ENCODE measurements around the gene BCDIN3D. TPM values are rescaled to one million over a fixed set of nuclear protein-coding genes. Genes with fewer than 3 reads are reported as not detected.

BCDIN3D gene
- total RNA-seq, 1 experiment from 2014 or later: 6.2 TPM

DNA sequence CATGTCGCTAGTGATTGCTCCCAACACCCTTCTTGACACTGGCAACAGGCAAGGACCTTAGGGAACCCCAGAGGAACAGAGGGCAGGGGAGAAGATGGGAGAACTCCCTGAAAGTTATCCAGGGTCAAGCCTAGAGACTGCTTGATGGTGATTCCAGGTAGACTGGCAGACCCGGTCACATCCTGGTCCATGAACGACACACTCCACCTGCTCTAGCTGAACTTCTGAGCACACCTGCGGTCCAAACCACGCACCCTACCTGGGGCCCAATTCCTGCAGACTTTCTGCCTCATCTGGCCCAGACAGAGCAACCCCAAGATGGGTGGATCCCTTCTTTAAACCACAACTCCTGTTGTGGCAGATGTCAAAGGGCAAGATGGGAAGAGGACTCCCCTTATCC, 48.9 kb downstream of the BCDIN3D start:
- H3K27me3 Mint-ChIP-seq (ENCODE audit: insufficient read depth, unreplicated experiment): no peaks in the 10 kb centered on the region
- intact Hi-C loops (cut with micrococcal nuclease): no loop called here
- peaks cover 8% of the 10 kb centered on the region for H3K36me3 Mint-ChIP-seq (ENCODE audit: insufficient read depth, unreplicated experiment)
- no TSS peak for BruUV-seq (replicated peaks)
- H3K4me3 Mint-ChIP-seq (ENCODE audit: unreplicated experiment): no peak overlapping the region
- H3K9me3 Mint-ChIP-seq (ENCODE audit: unreplicated experiment): no peaks in the 10 kb centered on the region
- ChIA-PET CTCF (no interaction called here), POLR2A (no interaction called here)
- TF ChIP-seq, protein P1, sequence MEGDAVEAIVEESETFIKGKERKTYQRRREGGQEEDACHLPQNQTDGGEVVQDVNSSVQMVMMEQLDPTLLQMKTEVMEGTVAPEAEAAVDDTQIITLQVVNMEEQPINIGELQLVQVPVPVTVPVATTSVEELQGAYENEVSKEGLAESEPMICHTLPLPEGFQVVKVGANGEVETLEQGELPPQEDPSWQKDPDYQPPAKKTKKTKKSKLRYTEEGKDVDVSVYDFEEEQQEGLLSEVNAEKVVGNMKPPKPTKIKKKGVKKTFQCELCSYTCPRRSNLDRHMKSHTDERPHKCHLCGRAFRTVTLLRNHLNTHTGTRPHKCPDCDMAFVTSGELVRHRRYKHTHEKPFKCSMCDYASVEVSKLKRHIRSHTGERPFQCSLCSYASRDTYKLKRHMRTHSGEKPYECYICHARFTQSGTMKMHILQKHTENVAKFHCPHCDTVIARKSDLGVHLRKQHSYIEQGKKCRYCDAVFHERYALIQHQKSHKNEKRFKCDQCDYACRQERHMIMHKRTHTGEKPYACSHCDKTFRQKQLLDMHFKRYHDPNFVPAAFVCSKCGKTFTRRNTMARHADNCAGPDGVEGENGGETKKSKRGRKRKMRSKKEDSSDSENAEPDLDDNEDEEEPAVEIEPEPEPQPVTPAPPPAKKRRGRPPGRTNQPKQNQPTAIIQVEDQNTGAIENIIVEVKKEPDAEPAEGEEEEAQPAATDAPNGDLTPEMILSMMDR (IDR thresholded peaks at IDR 0.05; ENCODE audit: unreplicated experiment): no peak
- no peak overlapping the region for H3K27ac Mint-ChIP-seq (ENCODE audit: low read depth, unreplicated experiment)
- H3K4me1 Mint-ChIP-seq (ENCODE audit: insufficient read depth, unreplicated experiment): no peaks in the 10 kb centered on the region
- DNase-seq (ENCODE audit: unreplicated experiment): no peak

DNA sequence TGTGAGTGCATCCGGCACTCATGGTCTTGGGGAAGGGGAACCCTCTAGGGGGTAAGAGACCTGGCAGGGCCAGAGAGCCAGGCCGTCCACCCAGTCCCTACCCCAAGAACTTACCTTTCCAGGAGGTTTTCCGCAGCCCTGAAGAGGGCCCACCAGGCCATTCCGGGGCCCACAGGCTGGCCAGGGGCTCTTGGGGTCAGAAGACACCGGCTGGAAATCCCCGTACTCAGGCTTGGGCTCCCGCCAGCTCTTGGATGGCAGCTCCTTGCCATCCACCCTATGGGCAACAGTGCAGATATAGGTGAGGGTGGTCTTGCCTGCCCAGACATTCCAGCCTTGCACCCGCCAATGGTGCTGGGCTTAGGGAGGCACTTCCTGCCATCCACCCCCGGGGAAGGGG, 49.3 kb downstream of the BCDIN3D start:
- BruUV-seq (replicated peaks): no TSS peak
- intact Hi-C loops (cut with micrococcal nuclease): no loop called here
- H3K27ac Mint-ChIP-seq (ENCODE audit: low read depth, unreplicated experiment): no peak overlapping the region
- no peaks in the 10 kb centered on the region for H3K9me3 Mint-ChIP-seq (ENCODE audit: unreplicated experiment)
- H3K36me3 Mint-ChIP-seq (ENCODE audit: insufficient read depth, unreplicated experiment): peaks cover 8% of the 10 kb centered on the region
- ChIA-PET CTCF (no interaction called here), POLR2A (no interaction called here)
- H3K27me3 Mint-ChIP-seq (ENCODE audit: insufficient read depth, unreplicated experiment): no peaks in the 10 kb centered on the region
- no peaks in the 10 kb centered on the region for H3K4me1 Mint-ChIP-seq (ENCODE audit: insufficient read depth, unreplicated experiment)
- TF ChIP-seq, protein P1 (IDR thresholded peaks at IDR 0.05; ENCODE audit: unreplicated experiment): no peak
- no peak overlapping the region for H3K4me3 Mint-ChIP-seq (ENCODE audit: unreplicated experiment)
- no peak for DNase-seq (ENCODE audit: unreplicated experiment)

DNA sequence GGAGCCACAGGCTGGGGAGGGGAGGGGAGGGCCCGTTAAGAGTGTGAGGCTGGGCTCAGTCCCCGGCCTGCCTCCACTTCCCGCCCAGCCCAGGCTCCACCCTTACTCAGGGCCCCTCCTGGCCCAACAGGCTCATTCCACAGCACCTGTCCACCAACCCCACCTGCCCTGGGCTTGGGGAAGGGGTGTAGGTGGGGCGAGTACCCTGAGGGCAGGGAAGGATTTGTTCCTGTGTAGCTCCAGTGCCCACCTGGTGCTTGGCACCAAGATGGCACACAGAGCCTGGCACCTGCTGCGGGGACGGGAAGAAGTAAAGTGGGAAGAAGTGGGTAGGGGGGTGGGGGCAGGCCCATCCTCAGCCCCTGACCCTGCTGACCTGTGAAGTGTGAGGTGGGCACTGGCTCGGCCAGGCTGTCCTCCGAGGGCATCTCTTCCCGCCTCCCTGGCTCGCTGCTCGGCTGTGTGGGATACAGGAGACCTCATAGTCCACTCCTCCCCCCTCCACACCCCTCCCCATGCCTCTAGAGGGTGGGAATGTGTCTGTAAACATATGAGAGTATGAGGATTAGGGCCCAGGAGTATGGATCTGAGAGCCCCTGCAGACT, 49.8 kb downstream of the BCDIN3D start:
- Mint-ChIP-seq H3K9me3 (ENCODE audit: unreplicated experiment) (no peaks in the 10 kb centered on the region), H3K36me3 (ENCODE audit: insufficient read depth, unreplicated experiment) (peaks cover 8% of the 10 kb centered on the region), H3K27ac (ENCODE audit: low read depth, unreplicated experiment) (no peak overlapping the region), H3K27me3 (ENCODE audit: insufficient read depth, unreplicated experiment) (no peaks in the 10 kb centered on the region), H3K4me3 (ENCODE audit: unreplicated experiment) (no peak overlapping the region), H3K4me1 (ENCODE audit: insufficient read depth, unreplicated experiment) (no peaks in the 10 kb centered on the region)
- intact Hi-C loops (cut with micrococcal nuclease): no loop called here
- ChIA-PET CTCF (interaction anchor here (1.2 kb wide), 1 partner anchor 15 kb away, joined by 4 read pairs; no protein-coding TSS in a partner anchor), POLR2A (no interaction called here)
- no peak for DNase-seq (ENCODE audit: unreplicated experiment)
- BruUV-seq (replicated peaks): no TSS peak
- TF ChIP-seq, protein P1 (IDR thresholded peaks at IDR 0.05; ENCODE audit: unreplicated experiment): no peak

DNA sequence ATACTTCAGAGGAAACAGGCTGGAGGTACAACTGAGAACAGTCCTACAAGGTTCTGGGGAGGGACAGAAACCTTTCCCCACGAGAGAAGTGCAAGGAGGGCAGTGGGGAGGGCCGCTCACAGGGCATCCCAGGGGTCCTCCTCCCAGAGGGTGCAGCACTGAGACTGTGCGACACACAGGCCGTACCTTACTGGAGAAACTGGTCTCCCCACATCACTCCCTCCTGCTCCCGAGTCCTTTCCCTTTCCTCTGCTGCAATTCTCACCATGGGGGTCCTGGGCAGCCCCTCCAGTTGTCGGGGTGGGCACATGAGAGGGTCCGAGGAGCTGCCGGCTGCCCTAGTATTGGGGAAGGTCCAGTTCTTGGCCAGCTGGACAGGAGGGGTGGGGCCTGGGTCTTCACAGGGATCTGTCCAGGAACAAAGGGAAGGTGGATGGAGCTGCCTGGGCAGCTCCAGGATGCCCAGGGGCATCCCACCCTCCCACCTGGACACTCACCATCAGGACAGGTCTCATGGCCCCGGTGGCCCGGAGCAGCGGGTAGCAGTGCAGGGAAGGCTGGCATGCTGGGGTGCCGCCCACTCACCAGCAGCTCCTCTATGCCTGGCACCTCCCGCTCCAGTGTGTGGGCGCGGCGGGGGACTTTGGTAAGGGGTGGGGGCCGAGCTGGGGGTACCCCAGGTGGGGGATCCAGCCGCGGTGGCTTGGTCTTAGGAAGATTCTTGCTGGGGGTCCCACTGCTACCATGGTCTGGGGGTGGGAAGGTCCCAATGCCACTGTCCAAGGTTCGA, 50.5 kb downstream of the BCDIN3D start:
- H3K9me3 Mint-ChIP-seq (ENCODE audit: unreplicated experiment): no peaks in the 10 kb centered on the region
- no peak overlapping the region for H3K27ac Mint-ChIP-seq (ENCODE audit: low read depth, unreplicated experiment)
- no peak for DNase-seq (ENCODE audit: unreplicated experiment)
- H3K4me1 Mint-ChIP-seq (ENCODE audit: insufficient read depth, unreplicated experiment): no peaks in the 10 kb centered on the region
- POLR2A ChIA-PET: interaction anchor here (1.1 kb wide), 1 partner anchor 26 kb away, joined by 3 read pairs; no protein-coding TSS in a partner anchor
- intact Hi-C loops (cut with micrococcal nuclease): no loop called here
- H3K36me3 Mint-ChIP-seq (ENCODE audit: insufficient read depth, unreplicated experiment): peaks cover 8% of the 10 kb centered on the region
- H3K4me3 Mint-ChIP-seq (ENCODE audit: unreplicated experiment): no peak overlapping the region
- no TSS peak for BruUV-seq (replicated peaks)
- CTCF ChIA-PET: interaction anchor here (0.5 to 1.2 kb wide), 2 partner anchors 14 to 75 kb away, joined by 3 to 4 read pairs; no protein-coding TSS in a partner anchor
- no peaks in the 10 kb centered on the region for H3K27me3 Mint-ChIP-seq (ENCODE audit: insufficient read depth, unreplicated experiment)
- TF ChIP-seq, protein P1 (IDR thresholded peaks at IDR 0.05; ENCODE audit: unreplicated experiment): no peak
